Upper lobe of left lung (tissue), 4 donors: ENCODE measurements around the gene PLB1.

ENCODE experiments used
- CTCF ChIP-seq, 6 experiments: fragments of 450-650 bp in 4 of 6; fragments of 200-600 bp in 2 of 6; sonication (generic) in 2 of 6; IDR thresholded peaks; one replicate each; pipeline ENCODE4 v1.5.1; 2016 to 2019; ENCODE audit warnings: antibody characterized with exemption in 6 of 6
- EP300 ChIP-seq, 4 donors: sonication (generic); formaldehyde crosslinking; IDR thresholded peaks; one replicate each; pipeline ENCODE4 v1.5.1; 2017; ENCODE audit warnings: antibody characterized with exemption in 4 of 4, control low read depth in 2 of 4
- POLR2A ChIP-seq, 4 donors: fragments of 450-650 bp; IDR thresholded peaks; one replicate each; pipeline ENCODE4 v1.5.1; 2016 to 2017; ENCODE audit warnings: antibody characterized with exemption in 4 of 4, mild to moderate bottlenecking in 2 of 4

GRCh38 chr2:28448793-28449100 lies 47.1 kb upstream of the PLB1 start:
- TF ChIP-seq EP300 (IDR thresholded peaks at IDR 0.05) (no peak), CTCF (IDR thresholded peaks at IDR 0.05) (no peak), POLR2A (IDR thresholded peaks at IDR 0.05) (no peak)
